T-cell (primary cell): ENCODE data around the gene PCDH9. TPM values are rescaled to one million over a fixed set of nuclear protein-coding genes. Genes with fewer than 3 reads are reported as not detected.

Experiments used
- ATAC-seq, 4 experiments: fragments of 200-7000 bp in 3 of 4; fragments of 150-1000 bp in 1 of 4; cut with Tn5 transposase; replicated peaks in 1 of 4; 1 replicate in 3 of 4; 2 replicates in 1 of 4; pipeline ENCODE4 v1.10.0; 2021; ENCODE audit warnings: moderate library complexity in 3 of 4, mild to moderate bottlenecking in 2 of 4, moderate number of reproducible peaks in 1 of 4
- CTCF ChIA-PET, 2 donors: fragments of 300-600 bp; sonication (Branson Sonifier 250); formaldehyde crosslinking; loops; one replicate each; lab custom pipeline; 2022; ENCODE audit warnings: antibody characterized with exemption in 2 of 2; lab: Charles Lee
- POLR2A ChIA-PET, 2 donors: fragments of 300-600 bp; sonication (Branson Sonifier 250); formaldehyde crosslinking; loops; one replicate each; lab custom pipeline; 2022; ENCODE audit warnings: antibody characterized with exemption in 2 of 2; lab: Charles Lee
- DNase-seq, 35 experiments: peaks; one replicate each; pipeline versions ENCODE4 v3.0.0 to v3.0.0-alpha.2; 2013 to 2023
- H3K27ac ChIP-seq: one replicate; pipeline ENCODE4 v1.5.1; 2013; ENCODE audit warnings: low read length
- H3K27me3 ChIP-seq, 2 experiments: replicated peaks in 1 of 2; 1 replicate in 1 of 2; 2 replicates in 1 of 2; pipeline versions ENCODE4 v1.6.1 to v1.7.0; 2013; ENCODE audit warnings: low read length in 1 of 2, mixed read lengths in 1 of 2; ENCODE audit not compliant: control insufficient read depth in 2 of 2, insufficient read depth in 2 of 2; ENCODE audit errors: extremely low read depth in 1 of 2
- H3K36me3 ChIP-seq, 2 donors: 1 replicate in 1 of 2; 2 replicates in 1 of 2; pipeline versions ENCODE4 v1.6.1 to v1.7.0; 2013; ENCODE audit warnings: low read length in 1 of 2; ENCODE audit not compliant: control insufficient read depth in 2 of 2, insufficient read depth in 1 of 2; ENCODE audit errors: extremely low read depth in 1 of 2
- H3K4me1 ChIP-seq, 2 experiments: 1 replicate in 1 of 2; 2 replicates in 1 of 2; pipeline versions ENCODE4 v1.6.1 to v1.7.0; 2013; ENCODE audit warnings: low read length in 2 of 2, mixed read lengths in 1 of 2; ENCODE audit not compliant: insufficient read depth in 2 of 2, control insufficient read depth in 1 of 2; ENCODE audit errors: extremely low read depth in 1 of 2
- H3K4me3 ChIP-seq, 2 donors: 1 replicate in 1 of 2; 2 replicates in 1 of 2; pipeline versions ENCODE4 v1.5.1 to v1.7.0; 2013; ENCODE audit warnings: mild to moderate bottlenecking in 2 of 2, low read length in 1 of 2, moderate library complexity in 1 of 2; ENCODE audit not compliant: control insufficient read depth in 1 of 2; ENCODE audit errors: extremely low read depth in 1 of 2
- H3K9me3 ChIP-seq: 2 replicates; pipeline ENCODE4 v1.7.0; 2013
- H3K27ac Mint-ChIP-seq, 2 donors: one replicate each; pipeline ENCODE4 v1.8.0; 2020 to 2021; ENCODE audit warnings: mild to moderate bottlenecking in 2 of 2, mixed read lengths in 2 of 2
- H3K27me3 Mint-ChIP-seq, 2 donors: one replicate each; pipeline ENCODE4 v1.8.0; 2021 to 2022; ENCODE audit warnings: mixed read lengths in 2 of 2
- H3K36me3 Mint-ChIP-seq: one replicate; pipeline ENCODE4 v1.8.0; 2021; ENCODE audit warnings: mixed read lengths
- H3K4me1 Mint-ChIP-seq, 3 donors: one replicate each; pipeline ENCODE4 v1.8.0; 2020 to 2022; ENCODE audit warnings: mixed read lengths in 3 of 3, mild to moderate bottlenecking in 1 of 3
- H3K4me3 Mint-ChIP-seq, 3 donors: one replicate each; pipeline ENCODE4 v1.8.0; 2020 to 2022; ENCODE audit warnings: mild to moderate bottlenecking in 3 of 3, mixed read lengths in 3 of 3, moderate library complexity in 3 of 3
- H3K9me3 Mint-ChIP-seq, 3 donors: one replicate each; pipeline ENCODE4 v1.8.0; 2020 to 2022; ENCODE audit warnings: mixed read lengths in 3 of 3
- WGBS: methylation state at CpG from one replicate; pipeline ENCODE4 v1.1.5; 2013; ENCODE audit warnings: missing lambda C conversion rate; ENCODE audit not compliant: insufficient coverage; 5-methylcytosine and 5-hydroxymethylcytosine counted together
- total RNA-seq, 35 experiments: library from RNA in 6 of 35; stranded (reverse) in 6 of 35; fragments of 120-200 nt in 1 of 35; gene quantifications; one replicate each; pipeline versions ENCODE4 v1.2.1 to v1.2.4 and lab custom pipeline; 2013 to 2026

PCDH9 gene
- total RNA-seq, 5 donors from 2014 or later (not counting 1 experiment from before 2014, with no cell fraction given), result 0.38 to 1.3 (median 0.53) TPM

DNA sequence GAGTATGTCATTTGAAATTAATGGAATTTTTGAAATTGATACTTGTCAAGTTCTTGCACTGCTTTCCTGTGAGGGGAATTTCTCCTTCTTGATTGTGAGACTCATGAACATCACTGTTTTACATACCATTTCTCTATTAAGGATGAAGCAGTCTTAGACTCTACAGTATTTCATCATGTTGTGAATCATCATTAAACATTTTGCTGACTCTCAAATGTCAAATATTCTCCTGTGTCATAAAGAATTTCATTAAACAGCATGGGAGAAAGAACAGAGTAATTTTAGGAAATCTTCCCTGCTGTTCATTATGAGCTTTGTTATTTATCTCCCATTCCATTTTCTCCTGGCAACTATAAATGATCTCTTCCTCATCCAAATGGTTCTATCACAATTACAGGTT, 729.0 kb downstream of the PCDH9 start:
- DNase-seq (no peak), ATAC-seq (no peak)
- Histone ChIP-seq H3K9me3 (no peaks in the 10 kb centered on the region), H3K4me3 (no peak overlapping the region), H3K4me1 (no peaks in the 10 kb centered on the region), H3K27ac (no peak overlapping the region), H3K27me3 (no peaks in the 10 kb centered on the region), H3K36me3 (no peaks in the 10 kb centered on the region)
- Mint-ChIP-seq H3K27me3 (no peaks in the 10 kb centered on the region), H3K36me3 (no peaks in the 10 kb centered on the region), H3K4me1 (no peaks in the 10 kb centered on the region), H3K9me3 (peaks cover 0 to 10% (median 9%) of the 10 kb centered on the region in 3 donors), H3K4me3 (no peak overlapping the region), H3K27ac (no peak overlapping the region)
- POLR2A ChIA-PET, result no interaction called here
- CTCF ChIA-PET, result no interaction called here

DNA sequence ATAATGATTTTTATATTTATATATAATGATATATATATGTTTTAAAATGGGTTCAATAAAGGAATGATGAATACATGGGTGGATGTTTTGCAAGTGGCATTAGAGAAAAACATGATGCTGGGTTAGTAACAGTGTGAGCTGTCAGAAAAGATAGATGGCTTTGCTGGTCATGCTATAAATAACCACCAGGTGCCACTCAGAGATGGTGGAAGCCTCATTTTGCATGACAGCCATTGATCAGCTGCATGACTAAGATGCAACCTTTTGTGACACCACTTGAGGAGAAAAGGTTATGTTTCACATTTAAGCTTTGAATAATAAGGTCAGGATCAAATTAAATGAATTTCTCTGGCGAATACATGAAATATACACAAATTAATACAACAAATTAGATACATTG, 737.7 kb downstream of the PCDH9 start:
- POLR2A ChIA-PET, result no interaction called here
- ATAC-seq, result no peak

DNA sequence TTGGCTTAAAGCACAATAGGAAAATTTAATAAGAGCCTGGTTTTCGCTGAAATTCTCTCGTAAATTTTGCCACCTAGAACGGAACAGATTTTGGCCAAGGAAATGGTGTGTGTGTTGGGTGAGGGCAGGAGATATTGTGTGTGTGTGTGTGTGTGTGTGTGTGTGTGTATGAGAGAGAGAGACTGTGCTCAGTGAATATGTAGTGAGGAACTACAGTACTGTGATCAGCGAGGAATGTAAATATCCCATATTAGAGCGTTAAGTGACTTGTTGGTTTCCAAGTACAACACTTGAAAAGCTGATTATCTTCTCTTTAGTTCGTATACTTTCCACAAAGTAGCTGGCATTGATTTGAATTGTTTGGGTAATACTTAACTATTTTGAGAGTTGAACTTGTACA, 738.9 kb downstream of the PCDH9 start:
- Histone ChIP-seq H3K9me3 (no peaks in the 10 kb centered on the region), H3K4me1 (no peaks in the 10 kb centered on the region), H3K36me3 (no peaks in the 10 kb centered on the region), H3K27ac (no peak overlapping the region), H3K27me3 (no peaks in the 10 kb centered on the region), H3K4me3 (no peak overlapping the region)
- no peaks in the 10 kb centered on the region for H3K4me1 Mint-ChIP-seq
- H3K27me3 Mint-ChIP-seq, result no peaks in the 10 kb centered on the region
- no peak overlapping the region for H3K4me3 Mint-ChIP-seq
- no peaks in the 10 kb centered on the region for H3K36me3 Mint-ChIP-seq
- ATAC-seq (no peak), DNase-seq (no peak)
- ChIA-PET POLR2A (no interaction called here), CTCF (interaction anchor here in 1 of 2 donors (0.7 kb wide), 1 partner anchor 142 kb away, joined by 4 read pairs; no protein-coding TSS in a partner anchor)
- 92% methylated on average over 2 of the region's 6 CpGs for WGBS
- no peak overlapping the region for H3K27ac Mint-ChIP-seq
- peaks cover 0 to 11% (median 4%) of the 10 kb centered on the region in 3 donors for H3K9me3 Mint-ChIP-seq

More for the DNA sequence above, 737.7 kb downstream of the PCDH9 start:
- no peaks in the 10 kb centered on the region for H3K27me3 Mint-ChIP-seq
- H3K36me3 Mint-ChIP-seq, result no peaks in the 10 kb centered on the region
- H3K36me3 ChIP-seq, result no peaks in the 10 kb centered on the region
- DNase-seq, result no peak
- no CpG with 5 or more reads among the region's 1 CpG for WGBS
- no peak overlapping the region for H3K27ac ChIP-seq
- CTCF ChIA-PET, result no interaction called here
- H3K4me1 ChIP-seq, result no peaks in the 10 kb centered on the region
- no peak overlapping the region for H3K4me3 Mint-ChIP-seq
- no peak overlapping the region for H3K27ac Mint-ChIP-seq
- no peak overlapping the region for H3K4me3 ChIP-seq
- no peaks in the 10 kb centered on the region for H3K27me3 ChIP-seq
- H3K4me1 Mint-ChIP-seq, result no peaks in the 10 kb centered on the region
- no peaks in the 10 kb centered on the region for H3K9me3 ChIP-seq
- H3K9me3 Mint-ChIP-seq, result peaks cover 0 to 11% (median 4%) of the 10 kb centered on the region in 3 donors

DNA sequence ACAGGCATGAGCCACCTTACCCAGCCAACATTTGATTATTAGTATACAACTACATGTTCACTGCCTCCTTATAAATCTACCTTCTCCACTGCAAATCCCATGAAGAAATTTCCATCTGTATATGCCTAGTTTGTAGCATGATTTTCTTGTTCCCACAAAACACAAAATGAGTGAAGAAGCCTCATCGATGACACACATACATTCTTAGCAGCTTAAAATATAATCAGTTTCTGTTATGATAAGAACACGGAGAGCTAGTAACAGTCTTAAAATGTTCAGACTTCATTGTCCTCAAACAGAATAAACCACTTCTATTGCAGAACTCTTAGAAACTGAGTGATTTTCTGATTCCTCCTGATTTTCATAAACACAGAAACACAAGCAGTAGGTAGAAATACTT, 740.5 kb downstream of the PCDH9 start:
- H3K4me1 Mint-ChIP-seq, result no peaks in the 10 kb centered on the region
- no peak for ATAC-seq
- no CpG with 5 or more reads among the region's 2 CpGs for WGBS
- POLR2A ChIA-PET, result no interaction called here
- Histone ChIP-seq H3K36me3 (no peaks in the 10 kb centered on the region), H3K27ac (no peak overlapping the region), H3K4me1 (no peaks in the 10 kb centered on the region), H3K9me3 (no peaks in the 10 kb centered on the region), H3K4me3 (no peak overlapping the region), H3K27me3 (no peaks in the 10 kb centered on the region)
- H3K4me3 Mint-ChIP-seq, result no peak overlapping the region
- H3K27me3 Mint-ChIP-seq, result no peaks in the 10 kb centered on the region
- H3K9me3 Mint-ChIP-seq, result peaks cover 0 to 7% (median 0%) of the 10 kb centered on the region in 3 donors
- DNase-seq, result no peak
- CTCF ChIA-PET, result no interaction called here
- H3K36me3 Mint-ChIP-seq, result no peaks in the 10 kb centered on the region
- H3K27ac Mint-ChIP-seq, result no peak overlapping the region

DNA sequence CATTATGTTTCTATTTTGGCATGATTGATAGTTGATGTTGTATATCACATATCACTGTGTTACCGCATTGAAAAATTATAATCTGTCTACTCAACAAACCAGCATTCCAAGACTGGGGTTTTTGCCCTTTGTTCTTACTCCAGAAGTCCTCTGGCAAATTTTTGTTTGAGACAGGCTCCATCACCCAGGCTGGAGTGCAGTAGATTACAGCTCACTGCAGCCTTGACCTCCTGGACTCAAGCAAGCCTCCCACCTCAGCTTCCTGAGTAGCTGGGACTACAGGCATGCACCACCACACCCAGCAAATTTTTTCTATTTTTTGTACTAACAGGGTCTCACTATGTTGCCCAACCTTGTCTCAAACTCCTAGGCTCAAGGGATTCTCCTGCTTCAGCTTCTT, 741.0 kb downstream of the PCDH9 start:
- ChIA-PET CTCF (no interaction called here), POLR2A (no interaction called here)
- Mint-ChIP-seq H3K4me3 (no peak overlapping the region), H3K27ac (no peak overlapping the region), H3K4me1 (no peaks in the 10 kb centered on the region), H3K27me3 (no peaks in the 10 kb centered on the region), H3K36me3 (no peaks in the 10 kb centered on the region), H3K9me3 (peaks cover 0 to 7% (median 0%) of the 10 kb centered on the region in 3 donors)
- Histone ChIP-seq H3K4me1 (no peaks in the 10 kb centered on the region), H3K27me3 (no peaks in the 10 kb centered on the region), H3K4me3 (no peak overlapping the region), H3K9me3 (no peaks in the 10 kb centered on the region), H3K27ac (no peak overlapping the region), H3K36me3 (no peaks in the 10 kb centered on the region)
- DNase-seq, result no peak
- WGBS, result no CpG with 5 or more reads among the region's 1 CpG
- ATAC-seq, result no peak

DNA sequence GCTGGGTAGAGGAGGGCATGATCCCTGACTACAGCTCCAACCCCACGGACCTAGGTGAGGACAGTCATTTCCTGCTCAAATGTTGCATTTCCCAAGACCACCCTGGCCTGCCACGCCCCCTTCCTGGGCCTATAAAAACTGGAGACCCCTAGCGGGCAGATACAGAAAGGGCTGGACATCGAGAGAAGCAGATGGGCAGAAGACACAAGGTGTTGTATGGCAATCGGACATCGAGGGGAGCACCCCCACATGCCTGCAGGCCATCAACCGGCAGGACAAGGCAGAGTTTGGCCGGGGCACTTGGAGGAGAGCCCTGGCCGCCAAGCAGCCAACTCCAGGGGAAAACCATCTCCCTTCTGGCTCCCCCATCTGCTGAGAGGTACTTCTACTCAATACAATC, 746.4 kb downstream of the PCDH9 start:
- no peak overlapping the region for H3K27ac Mint-ChIP-seq
- no peaks in the 10 kb centered on the region for H3K27me3 ChIP-seq
- no peak overlapping the region for H3K4me3 ChIP-seq
- no peaks in the 10 kb centered on the region for H3K27me3 Mint-ChIP-seq
- DNase-seq (no peak), ATAC-seq (no peak)
- ChIA-PET CTCF (interaction anchor here in 1 of 2 donors (0.6 kb wide), 1 partner anchor 1039 kb away, joined by 4 read pairs; no protein-coding TSS in a partner anchor), POLR2A (no interaction called here)
- H3K36me3 ChIP-seq, result no peaks in the 10 kb centered on the region
- H3K4me1 Mint-ChIP-seq, result no peaks in the 10 kb centered on the region
- no peaks in the 10 kb centered on the region for H3K9me3 ChIP-seq
- H3K4me3 Mint-ChIP-seq, result no peak overlapping the region
- peaks cover 0 to 17% (median 0%) of the 10 kb centered on the region in 3 donors for H3K9me3 Mint-ChIP-seq
- WGBS, result 88% methylated on average over 6 of the region's 9 CpGs
- no peaks in the 10 kb centered on the region for H3K4me1 ChIP-seq
- H3K27ac ChIP-seq, result no peak overlapping the region
- no peaks in the 10 kb centered on the region for H3K36me3 Mint-ChIP-seq

DNA sequence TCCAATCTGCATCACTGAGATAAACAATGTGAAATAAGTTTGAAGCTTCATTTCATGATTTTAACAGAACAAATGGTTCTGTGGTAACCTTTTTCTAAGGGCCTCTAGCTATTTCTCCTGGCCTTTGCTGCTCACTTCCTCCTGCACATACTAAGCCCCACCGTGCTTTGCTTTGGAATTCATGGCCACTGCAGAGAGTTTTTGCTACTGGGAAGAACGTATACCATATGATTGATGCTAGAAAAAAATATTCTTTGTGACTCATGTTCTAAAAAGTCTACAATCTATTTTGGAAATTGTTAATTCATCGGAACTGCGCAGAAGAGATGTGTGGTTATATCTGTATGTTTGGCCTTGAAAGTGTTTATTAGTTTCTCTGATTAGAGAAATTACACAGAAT, 747.3 kb downstream of the PCDH9 start:
- CTCF ChIA-PET, result no interaction called here
- Mint-ChIP-seq H3K4me3 (no peak overlapping the region), H3K36me3 (no peaks in the 10 kb centered on the region), H3K27me3 (no peaks in the 10 kb centered on the region), H3K4me1 (no peaks in the 10 kb centered on the region), H3K27ac (no peak overlapping the region), H3K9me3 (peaks cover 0 to 25% (median 2%) of the 10 kb centered on the region in 3 donors)
- no CpG with 5 or more reads among the region's 4 CpGs for WGBS
- no peak overlapping the region for H3K27ac ChIP-seq
- H3K27me3 ChIP-seq, result no peaks in the 10 kb centered on the region
- ATAC-seq (no peak), DNase-seq (no peak)
- H3K36me3 ChIP-seq, result no peaks in the 10 kb centered on the region
- no peak overlapping the region for H3K4me3 ChIP-seq
- no peaks in the 10 kb centered on the region for H3K9me3 ChIP-seq
- no peaks in the 10 kb centered on the region for H3K4me1 ChIP-seq
- POLR2A ChIA-PET, result no interaction called here
